Endothelial cell of umbilical vein (primary cell): ENCODE measurements around the gene TUBG1.

Experiments
- CTCF ChIP-seq, 2 donors: IDR thresholded peaks; 1 replicate in 1 of 2; 2 replicates in 1 of 2; pipeline ENCODE4 v1.5.1; 2011; ENCODE audit warnings: low read length in 2 of 2, mild to moderate bottlenecking in 2 of 2, moderate library complexity in 2 of 2, control low read depth in 1 of 2, inconsistent platforms in 1 of 2, low read depth in 1 of 2; ENCODE audit not compliant: insufficient read depth in 1 of 2; ENCODE audit errors: extremely low read depth in 1 of 2
- MYC ChIP-seq: IDR thresholded peaks from one replicate; pipeline ENCODE4 v1.6.1; 2011; ENCODE audit warnings: mild to moderate bottlenecking, low read depth, low read length
- POLR2AphosphoS5 ChIP-seq: IDR thresholded peaks from 2 replicates; pipeline ENCODE4 v1.6.1; 2012; ENCODE audit warnings: low read depth, mild to moderate bottlenecking, control low read depth, low read length, moderate library complexity; ENCODE audit not compliant: insufficient read depth

GRCh38 chr17:42653179-42654124, 44.0 kb downstream of the TUBG1 start:
- TF ChIP-seq POLR2AphosphoS5 (no peak), MYC (no peak), CTCF (IDR thresholded peaks at IDR 0.05; ENCODE audit: extremely low read depth in 1 of 2, insufficient read depth in 1 of 2, low read depth in 1 of 2, low read length in 2 of 2) (no peak)
